K562 (cell line): Measurements from ENCODE around the gene EYA2. TPM values are rescaled to one million over a fixed set of nuclear protein-coding genes. Genes with fewer than 3 reads are reported as not detected.

Experiments used
- ATAC-seq: fragments of 200-7000 bp; cut with Tn5 transposase; 3 replicates; pipeline ENCODE4 v1.9.1; 2020; ENCODE audit warnings: moderate library complexity
- BruUV-seq: library from RNA; stranded (reverse); fragments of 400-500 nt; replicated peaks from 2 replicates; lab custom pipeline; 2021; lab: Mats Ljungman, UMichigan
- CTCF ChIA-PET: fragments of 300-600 bp; formaldehyde crosslinking; extraction: SDS; loops from one replicate; lab custom pipeline; 2021; ENCODE audit warnings: low intra/inter-chr PET ratio; lab: Yijun Ruan, JAX
- POLR2A ChIA-PET: fragments of 300-600, 350-650 bp; sonication (Branson Sonifier 250); formaldehyde crosslinking; extraction: SDS; loops from one replicate; lab custom pipeline; 2021; ENCODE audit warnings: antibody characterized with exemption, inconsistent platforms; lab: Yijun Ruan, JAX
- DNase-seq, 4 experiments: peaks; one replicate each; pipeline versions ENCODE4 v3.0.0 to v3.0.0-alpha.2; 2011 to 2018; ENCODE audit warnings: low spot score in 3 of 4, mixed read lengths in 3 of 4; ENCODE audit errors: extremely low read depth in 1 of 4
- FAIRE-seq: peaks from 2 replicates; lab custom pipeline; 2011; peaks lifted over from hg19 to GRCh38; lab: Jason Lieb, UNC
- H2AFZ ChIP-seq: 2 replicates; pipeline ENCODE4 v1.6.0; 2011; ENCODE audit warnings: low read depth, low read length, control low read depth, inconsistent platforms
- H3K27ac ChIP-seq: fragments of 200-600 bp; 3 replicates; pipeline ENCODE4 v1.8.0; 2011; ENCODE audit warnings: low read depth, mild to moderate bottlenecking, control low read depth, inconsistent platforms, low read length, moderate library complexity, mixed read lengths; ENCODE audit errors: extremely low read depth
- H3K27me3 ChIP-seq, 2 experiments: fragments of 300-600 bp in 1 of 2; 2 replicates in 1 of 2; 3 replicates in 1 of 2; pipeline versions ENCODE4 v1.6.0 to v1.8.0; 2011; ENCODE audit warnings: inconsistent platforms in 2 of 2, low read length in 2 of 2, mild to moderate bottlenecking in 1 of 2, mixed read lengths in 1 of 2, moderate library complexity in 1 of 2; ENCODE audit not compliant: control insufficient read depth in 2 of 2, insufficient read depth in 2 of 2
- H3K36me3 ChIP-seq: fragments of 300-600 bp; 3 replicates; pipeline ENCODE4 v1.8.0; 2011; ENCODE audit warnings: mild to moderate bottlenecking, low read length, inconsistent platforms; ENCODE audit not compliant: control insufficient read depth, insufficient read depth
- H3K4me1 ChIP-seq, 2 experiments: fragments of 200-600 bp in 1 of 2; replicated peaks in 1 of 2; 2 replicates in 1 of 2; 3 replicates in 1 of 2; pipeline versions ENCODE4 v1.5.1 to v1.8.0; 2011; ENCODE audit warnings: inconsistent platforms in 2 of 2, low read length in 2 of 2, mild to moderate bottlenecking in 1 of 2, mixed read lengths in 1 of 2, moderate library complexity in 1 of 2; ENCODE audit not compliant: control insufficient read depth in 2 of 2, insufficient read depth in 2 of 2
- H3K4me2 ChIP-seq: 2 replicates; pipeline ENCODE4 v1.6.1; 2011; ENCODE audit warnings: low read length, control low read depth, inconsistent platforms, mixed read lengths; ENCODE audit not compliant: insufficient read depth
- H3K4me3 ChIP-seq: fragments of 200-600 bp; sonication (generic), shearing (Covaris generic); 2 replicates; pipeline ENCODE4 v1.5.1; 2016; ENCODE audit warnings: control low read depth, inconsistent platforms
- H3K79me2 ChIP-seq: fragments of 200-600 bp; 3 replicates; pipeline ENCODE4 v1.8.0; 2011; ENCODE audit warnings: low read length, inconsistent platforms; ENCODE audit not compliant: control insufficient read depth, insufficient read depth
- H3K9ac ChIP-seq, 2 experiments: 2 replicates each; pipeline versions ENCODE4 v1.6.0 to v1.6.1; 2011; ENCODE audit warnings: low read depth in 2 of 2, low read length in 2 of 2, control low read depth in 1 of 2, inconsistent platforms in 1 of 2, mild to moderate bottlenecking in 1 of 2, mixed read lengths in 1 of 2; ENCODE audit not compliant: insufficient read depth in 1 of 2
- H3K9me1 ChIP-seq: one replicate; pipeline ENCODE4 v1.6.0; 2011; ENCODE audit warnings: inconsistent platforms, mild to moderate bottlenecking, low read length, moderate library complexity; ENCODE audit not compliant: control insufficient read depth, insufficient read depth
- H3K9me3 ChIP-seq: replicated peaks from 2 replicates; pipeline ENCODE4 v1.5.1; 2011; ENCODE audit warnings: low read depth, low read length, inconsistent platforms; ENCODE audit not compliant: control insufficient read depth, insufficient read depth
- H4K20me1 ChIP-seq: replicated peaks from 2 replicates; pipeline ENCODE4 v1.6.1; 2011; ENCODE audit warnings: low read length, inconsistent platforms, mixed read lengths; ENCODE audit not compliant: control insufficient read depth, insufficient read depth
- BACH1 ChIP-seq: fragments of 200-800 bp; sonication (Bioruptor generic); IDR thresholded peaks from 2 replicates; pipeline ENCODE4 v1.6.1; 2016; ENCODE audit warnings: missing genetic modification characterization, missing compliant biosample characterization
- CBX8 ChIP-seq: fragments of 200-600 bp; sonication (generic); IDR thresholded peaks from 2 replicates; pipeline ENCODE4 v1.6.1; 2012; ENCODE audit warnings: borderline replicate concordance, mixed run types, low read depth, mild to moderate bottlenecking, moderate library complexity, mixed read lengths, low read length, control low read depth, inconsistent platforms; ENCODE audit not compliant: poor library complexity, severe bottlenecking; ENCODE audit errors: extremely low read depth
- RAD21 ChIP-seq, 2 experiments: fragments of 250-450 bp in 1 of 2; fragments of 450-650 bp in 1 of 2; sonication (Bioruptor Pico) in 1 of 2; formaldehyde crosslinking in 1 of 2; IDR thresholded peaks in 1 of 2; conservative IDR thresholded peaks in 1 of 2; 2 replicates each; pipeline versions ENCODE4 v1.4.0 to v1.8.0; 2020 to 2022; ENCODE audit warnings: mild to moderate bottlenecking in 2 of 2, moderate library complexity in 1 of 2
- WGBS: fragments of 100-300 bp; shearing (Covaris generic); methylation state at CpG from one replicate; pipeline ENCODE4 v1.1.6; 2016; ENCODE audit warnings: low coverage, mixed read lengths; ENCODE audit not compliant: insufficient coverage; ENCODE audit errors: missing lambda C conversion rate; 5-methylcytosine and 5-hydroxymethylcytosine counted together
- in situ Hi-C: fragments of 300-500 bp; cut with MboI; formaldehyde crosslinking; loops from 4 replicates; pipeline ENCODE4 v1.15.0; 2018; ENCODE audit warnings: inconsistent platforms, mixed read lengths
- intact Hi-C: fragments of 100-400 bp; cut with micrococcal nuclease; formaldehyde crosslinking; loops from 2 replicates; pipeline ENCODE4 v1.14.2; 2022
- polyA plus RNA-seq, 8 experiments: library from polyadenylated mRNA; depleted of rRNA in 4 of 8; stranded (reverse) in 5 of 8; unstranded in 3 of 8; fragments of >200 nt; fragmentation: Nextera tagmentation in 2 of 8; fragmentation: Illumina TruSeq in 1 of 8; extraction: Ambion mirVana in 2 of 8; extraction: Trizol in 1 of 8; gene quantifications; 2 replicates each; pipeline versions ENCODE4 v1.2.1 to v1.2.3, GENCODE V29; 2011 to 2014; ENCODE audit warnings: inconsistent platforms in 1 of 8, missing spikeins in 1 of 8
- total RNA-seq, 7 experiments: library from RNA; depleted of rRNA in 6 of 7; stranded (reverse); fragments of >200 nt in 6 of 7; fragmentation: Illumina TruSeq in 2 of 7; extraction: Trizol in 2 of 7; gene quantifications; 2 replicates each; pipeline versions ENCODE4 v1.2.1 to v1.2.3, GENCODE V29; 2011 to 2021; ENCODE audit warnings: low replicate concordance in 1 of 7
- TF ChIP-seq, protein P1 (sequence below): fragments of 450-650 bp; conservative IDR thresholded peaks from 2 replicates; pipeline ENCODE4 v1.6.1; 2016; ENCODE audit warnings: missing genetic modification characterization, low read depth, mild to moderate bottlenecking, control low read depth, missing compliant biosample characterization

Gene EYA2
- total and polyA plus RNA-seq, 9 of the 15 experiments (the other 6 are each of a cell fraction or from before 2014, with no cell fraction given), result 0.03 TPM; not detected in 8

DNA sequence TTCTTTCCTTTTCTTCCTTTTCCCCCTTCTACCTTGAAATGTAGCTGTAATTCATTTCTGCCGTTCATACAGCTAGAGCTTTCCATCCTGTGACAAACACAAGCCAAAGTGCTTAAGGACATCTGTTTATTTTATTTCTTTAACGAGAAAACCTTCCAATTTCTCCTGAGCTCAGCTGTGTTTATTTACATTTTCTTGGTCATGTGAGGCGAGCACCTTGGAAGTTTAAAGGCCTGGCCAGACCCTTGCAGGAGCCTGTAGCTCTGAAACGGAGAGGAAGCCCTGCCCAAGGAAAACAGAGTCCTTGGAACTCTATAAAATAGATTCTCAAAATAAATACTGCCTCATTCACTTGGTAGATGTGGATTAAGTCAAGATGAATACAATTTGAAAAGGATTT is 223.1 kb downstream of the EYA2 start:
- 0% methylated on average over 4 of the region's 4 CpGs for WGBS
- ChIA-PET POLR2A (no interaction called here), CTCF (no interaction called here)
- no peak overlapping the region for H3K9ac ChIP-seq
- BruUV-seq, result no TSS peak
- peaks cover 22 to 50% of the 10 kb centered on the region in 2 experiments; a peak in 4 of 5 replicates for H3K27me3 ChIP-seq
- H3K27ac ChIP-seq, result no peak overlapping the region
- H3K4me2 ChIP-seq, result no peak overlapping the region
- TF ChIP-seq RAD21 (CRISPR knock-in tag; conservative IDR thresholded peaks at IDR 0.05 in 1 of 2, IDR thresholded peaks at IDR 0.05 in 1 of 2) (no peak), CBX8 (peak; percentile 65), BACH1 (tag) (no peak)
- TF ChIP-seq, protein P1, sequence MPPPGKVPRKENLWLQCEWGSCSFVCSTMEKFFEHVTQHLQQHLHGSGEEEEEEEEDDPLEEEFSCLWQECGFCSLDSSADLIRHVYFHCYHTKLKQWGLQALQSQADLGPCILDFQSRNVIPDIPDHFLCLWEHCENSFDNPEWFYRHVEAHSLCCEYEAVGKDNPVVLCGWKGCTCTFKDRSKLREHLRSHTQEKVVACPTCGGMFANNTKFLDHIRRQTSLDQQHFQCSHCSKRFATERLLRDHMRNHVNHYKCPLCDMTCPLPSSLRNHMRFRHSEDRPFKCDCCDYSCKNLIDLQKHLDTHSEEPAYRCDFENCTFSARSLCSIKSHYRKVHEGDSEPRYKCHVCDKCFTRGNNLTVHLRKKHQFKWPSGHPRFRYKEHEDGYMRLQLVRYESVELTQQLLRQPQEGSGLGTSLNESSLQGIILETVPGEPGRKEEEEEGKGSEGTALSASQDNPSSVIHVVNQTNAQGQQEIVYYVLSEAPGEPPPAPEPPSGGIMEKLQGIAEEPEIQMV, result no peak
- ATAC-seq (no peak), FAIRE-seq (no peak), DNase-seq (no peak)
- no peak overlapping the region for H3K4me3 ChIP-seq
- intact Hi-C loops, result no loop called here
- no peaks in the 10 kb centered on the region for H3K79me2 ChIP-seq
- no peaks in the 10 kb centered on the region for H3K36me3 ChIP-seq
- no peaks in the 10 kb centered on the region for H3K9me3 ChIP-seq
- H3K9me1 ChIP-seq, result no peaks in the 10 kb centered on the region
- H4K20me1 ChIP-seq, result no peaks in the 10 kb centered on the region; the same call in 1 of the 2 replicates
- no peaks in the 10 kb centered on the region for H3K4me1 ChIP-seq
- no peak overlapping the region for H2AFZ ChIP-seq
- in situ Hi-C loops, result no loop called here
